Stimulated activated CD4-positive, alpha-beta T cell treated with anti-CD3 and anti-CD28 coated beads, Interleukin-15, amount 100 ng/mL, for 24 hours (primary cell): Measurements from ENCODE around the gene CD151.

Source experiments
- DNase-seq: peaks from one replicate; pipeline ENCODE4 v3.0.0-alpha.2; 2020

CD151 gene

DNA sequence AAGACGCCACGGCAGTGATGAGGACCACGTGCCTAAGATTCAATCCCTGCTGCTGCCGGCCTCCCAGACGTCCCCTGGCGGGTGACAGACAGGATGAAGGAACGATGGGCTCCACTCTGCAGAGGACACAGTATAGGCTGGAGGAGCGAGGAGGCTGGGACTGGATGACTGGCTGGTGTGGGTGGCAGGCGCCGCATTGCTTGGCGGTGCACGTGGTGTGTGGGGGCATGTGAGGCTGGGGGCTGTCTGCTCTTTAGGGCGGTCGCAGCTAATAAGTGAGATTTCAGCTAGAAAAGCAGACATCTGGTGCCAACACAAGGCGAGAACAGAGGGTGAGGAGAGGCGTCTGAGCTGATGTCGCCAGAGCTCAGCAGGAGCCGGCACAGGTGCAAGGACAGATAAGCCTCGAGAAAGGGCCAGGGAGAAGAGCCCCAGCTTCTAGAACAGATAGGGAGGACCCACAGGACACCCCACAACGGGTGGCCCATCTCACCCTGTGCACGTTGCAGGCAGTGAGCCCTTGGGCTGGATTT is 43.1 kb downstream of the CD151 start:
- DNase-seq: no peak

DNA sequence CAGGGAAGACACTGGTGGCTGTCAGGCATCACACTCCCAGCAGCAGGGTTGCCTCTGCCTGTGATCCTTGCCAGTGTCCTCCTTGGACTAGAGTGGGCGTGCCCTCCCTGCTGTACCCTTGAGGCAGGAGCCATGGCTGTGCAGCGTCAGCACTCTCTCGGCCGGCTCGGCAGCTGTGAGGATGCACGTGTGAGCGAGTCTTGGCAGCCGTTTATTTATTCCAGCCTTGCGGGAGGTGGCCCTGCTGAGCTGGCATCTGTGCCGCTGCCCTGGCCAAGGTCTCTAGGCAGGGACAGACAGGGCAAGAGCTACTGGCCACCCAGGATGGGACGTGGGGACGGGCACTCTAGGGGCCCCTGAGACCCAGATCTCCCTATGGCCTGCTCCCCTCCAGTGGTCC is 43.8 kb downstream of the CD151 start:
- DNase-seq: no peak

DNA sequence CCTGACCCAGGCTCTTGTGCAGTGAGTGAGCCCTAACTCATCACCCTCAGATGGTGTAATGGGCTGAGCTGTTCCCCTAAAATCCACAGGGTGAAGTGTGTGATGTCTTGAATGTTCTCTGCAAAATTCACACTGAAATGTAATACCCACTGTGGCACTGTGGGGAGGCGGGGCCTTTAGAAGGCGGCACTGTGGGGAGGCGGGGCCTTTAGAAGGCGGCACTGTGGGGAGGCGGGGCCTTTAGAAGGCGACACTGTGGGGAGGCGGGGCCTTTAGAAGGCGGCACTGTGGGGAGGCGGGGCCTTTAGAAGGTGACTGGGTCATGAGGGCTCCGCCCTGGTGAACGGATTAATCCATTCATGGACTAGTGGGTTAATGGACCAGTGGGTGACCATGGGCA is 44.8 kb downstream of the CD151 start:
- DNase-seq: peak; percentile 51

DNA sequence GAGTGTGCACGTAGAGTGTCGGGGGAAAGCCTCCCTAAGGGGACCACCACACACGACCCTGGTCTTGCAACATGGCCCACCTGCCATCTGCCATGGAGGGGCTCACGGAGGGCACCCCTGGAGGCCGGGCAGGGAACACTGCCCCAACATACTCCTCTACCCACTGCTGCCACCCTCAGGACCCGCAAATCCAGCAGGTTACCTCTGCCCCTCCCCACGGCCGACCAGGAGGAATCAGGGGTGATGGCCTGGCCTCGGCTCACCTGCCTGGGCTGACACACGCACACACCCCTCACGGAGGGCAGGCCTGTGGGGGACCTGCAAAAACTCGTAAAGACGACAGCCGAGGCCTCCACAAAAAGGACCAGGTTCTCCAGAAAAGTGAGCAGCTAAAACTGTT is 47.7 kb downstream of the CD151 start:
- DNase-seq: no peak

DNA sequence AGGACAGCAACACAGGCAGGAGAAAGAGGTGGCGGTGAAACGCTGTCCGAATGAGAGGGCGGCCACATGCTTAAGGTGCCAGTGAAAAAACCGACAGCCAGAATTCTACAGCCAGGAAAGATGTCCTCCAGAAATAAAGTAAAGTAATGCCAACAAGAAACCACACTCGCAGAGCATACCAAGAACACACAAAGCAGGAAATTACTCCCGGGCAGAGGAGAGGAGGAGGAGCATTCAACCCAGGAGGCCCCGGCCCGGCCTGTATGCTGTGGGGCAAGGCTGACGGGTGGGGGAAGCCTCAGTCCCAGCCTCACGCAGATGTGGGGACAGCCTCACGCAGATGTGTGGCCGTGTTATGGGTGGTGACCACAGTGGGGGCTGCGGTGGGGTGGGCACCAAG is 49.8 kb downstream of the CD151 start:
- no peak for DNase-seq

DNA sequence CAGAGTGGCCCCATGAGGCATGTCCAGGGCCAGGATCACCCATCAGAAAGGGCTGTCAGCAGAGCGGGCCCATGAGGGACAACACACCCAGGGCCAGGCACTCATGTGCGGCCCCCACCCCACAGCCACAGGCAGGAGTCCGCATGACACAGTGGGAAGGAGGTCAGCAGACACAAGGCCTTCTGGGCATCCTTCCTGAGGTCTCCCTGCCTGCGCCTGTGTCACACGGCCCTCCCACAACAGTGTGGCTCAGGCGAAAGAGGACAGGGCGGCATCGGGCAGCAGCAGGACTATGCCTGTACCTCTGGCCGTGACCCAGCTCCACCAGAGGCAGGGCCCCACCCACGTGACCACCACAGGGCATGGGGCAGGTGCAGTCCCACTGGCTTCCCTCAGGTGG is 50.8 kb downstream of the CD151 start:
- no peak for DNase-seq

DNA sequence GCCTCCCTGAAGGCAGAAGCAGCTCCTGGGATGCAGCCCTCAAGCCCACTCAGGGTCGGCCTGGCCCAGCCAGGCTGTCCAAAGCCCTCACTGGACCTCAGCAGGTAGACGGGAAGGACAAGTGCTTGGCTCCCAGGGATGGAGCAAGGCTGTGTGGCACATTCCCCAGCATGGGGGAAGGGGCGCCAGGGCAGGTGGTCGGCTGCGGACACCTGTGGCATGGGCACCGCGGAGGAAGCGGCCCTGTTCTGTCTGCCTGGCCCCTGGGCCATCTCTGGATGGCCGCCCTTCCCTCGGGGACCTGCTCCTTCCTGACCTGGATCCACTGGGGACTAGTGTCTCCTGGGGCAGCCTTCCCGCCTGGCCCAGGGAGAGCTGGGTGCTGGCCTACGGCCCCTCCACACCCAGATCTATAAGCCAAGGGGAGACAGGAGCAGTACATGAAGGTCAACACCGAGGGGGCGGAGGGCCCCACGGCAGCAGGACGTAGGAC is 51.9 kb downstream of the CD151 start:
- no peak for DNase-seq

DNA sequence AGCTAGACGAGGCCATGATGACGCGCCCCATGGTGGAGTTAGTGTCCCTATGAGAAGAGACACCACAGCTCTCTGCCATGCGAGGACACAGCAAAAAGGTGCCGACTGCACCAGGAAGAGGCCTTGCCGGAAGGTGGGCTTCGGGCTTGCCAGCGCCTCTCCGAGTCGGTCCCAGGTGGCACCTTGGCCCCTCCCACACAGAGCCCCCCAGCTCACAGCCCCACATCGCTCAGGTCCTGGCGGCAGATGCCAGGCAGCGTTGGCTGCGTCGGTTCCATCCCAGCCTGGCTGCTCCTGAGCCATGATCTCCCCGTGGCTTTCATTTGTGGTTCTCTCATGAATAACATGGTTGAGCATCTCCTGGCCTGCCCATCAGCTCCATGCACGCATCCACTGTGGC is 53.8 kb downstream of the CD151 start:
- no peak for DNase-seq

DNA sequence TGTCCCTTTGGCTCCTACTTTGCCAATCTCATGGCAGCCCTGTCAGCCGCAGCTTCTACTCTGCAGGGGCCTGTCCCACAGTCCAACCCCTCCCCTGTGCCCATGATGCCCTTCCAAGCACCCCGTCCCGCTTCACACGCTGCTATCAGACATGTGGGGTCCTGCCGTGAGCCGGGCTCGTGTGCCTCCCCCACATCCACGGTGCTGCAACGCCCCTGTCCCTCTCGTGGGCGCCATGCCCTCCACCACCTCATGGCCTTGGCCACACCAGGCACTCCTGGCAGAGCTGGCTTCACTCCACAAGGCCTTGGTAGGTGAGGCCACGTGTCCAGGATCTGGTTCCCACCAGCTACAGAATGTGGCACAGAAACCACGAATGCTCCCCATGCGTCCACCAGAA is 54.8 kb downstream of the CD151 start:
- no peak for DNase-seq
